ENCODE data around the gene B3GALT6.

DNA sequence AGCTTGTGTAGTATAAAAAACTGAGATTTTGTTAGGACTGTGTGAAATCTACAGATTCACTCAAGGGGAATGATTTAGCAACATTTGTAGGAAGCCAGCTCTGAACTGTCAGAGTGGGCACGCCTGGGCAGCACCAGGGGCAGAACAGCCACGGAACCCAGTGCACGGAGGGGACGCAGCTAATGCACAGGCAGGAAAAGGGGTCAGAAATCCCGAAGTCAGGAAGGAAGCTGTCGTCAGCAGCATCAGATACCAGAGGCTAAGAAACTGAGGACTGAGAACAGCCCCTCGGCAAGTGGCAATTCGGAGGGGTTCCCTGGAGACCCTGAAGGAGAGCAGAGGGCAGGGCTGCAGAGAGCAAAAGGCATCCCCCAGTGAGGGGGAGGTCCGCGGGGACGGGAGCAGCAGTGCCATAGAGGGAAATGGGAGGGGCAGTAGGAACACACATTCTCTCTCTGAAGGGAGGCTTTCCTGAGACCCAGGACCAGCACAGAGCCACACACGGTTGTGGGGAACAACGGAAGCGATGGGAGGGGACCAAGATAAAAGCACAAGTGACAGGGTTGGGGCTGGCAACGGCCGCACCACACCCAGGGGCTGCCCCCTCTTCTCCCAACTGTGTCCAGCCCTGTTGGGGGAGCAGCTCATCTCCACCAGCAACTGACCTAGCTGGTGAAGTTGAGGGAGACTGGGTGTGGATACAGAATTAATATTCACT lies 29.0 kb downstream of the B3GALT6 start:
- no peak for TF ChIP-seq FOXA1 (IDR thresholded peaks at IDR 0.05)
- TF ChIP-seq, protein P1, sequence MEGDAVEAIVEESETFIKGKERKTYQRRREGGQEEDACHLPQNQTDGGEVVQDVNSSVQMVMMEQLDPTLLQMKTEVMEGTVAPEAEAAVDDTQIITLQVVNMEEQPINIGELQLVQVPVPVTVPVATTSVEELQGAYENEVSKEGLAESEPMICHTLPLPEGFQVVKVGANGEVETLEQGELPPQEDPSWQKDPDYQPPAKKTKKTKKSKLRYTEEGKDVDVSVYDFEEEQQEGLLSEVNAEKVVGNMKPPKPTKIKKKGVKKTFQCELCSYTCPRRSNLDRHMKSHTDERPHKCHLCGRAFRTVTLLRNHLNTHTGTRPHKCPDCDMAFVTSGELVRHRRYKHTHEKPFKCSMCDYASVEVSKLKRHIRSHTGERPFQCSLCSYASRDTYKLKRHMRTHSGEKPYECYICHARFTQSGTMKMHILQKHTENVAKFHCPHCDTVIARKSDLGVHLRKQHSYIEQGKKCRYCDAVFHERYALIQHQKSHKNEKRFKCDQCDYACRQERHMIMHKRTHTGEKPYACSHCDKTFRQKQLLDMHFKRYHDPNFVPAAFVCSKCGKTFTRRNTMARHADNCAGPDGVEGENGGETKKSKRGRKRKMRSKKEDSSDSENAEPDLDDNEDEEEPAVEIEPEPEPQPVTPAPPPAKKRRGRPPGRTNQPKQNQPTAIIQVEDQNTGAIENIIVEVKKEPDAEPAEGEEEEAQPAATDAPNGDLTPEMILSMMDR (IDR thresholded peaks at IDR 0.05; ENCODE audit: low read depth, low read length, missing input control) = no peak
- no peak for TF ChIP-seq RAD21 (IDR thresholded peaks at IDR 0.05)
- TF ChIP-seq JUND (IDR thresholded peaks at IDR 0.05) = no peak
- no peak for TF ChIP-seq YY1 (IDR thresholded peaks at IDR 0.05)
- TF ChIP-seq, protein P2, sequence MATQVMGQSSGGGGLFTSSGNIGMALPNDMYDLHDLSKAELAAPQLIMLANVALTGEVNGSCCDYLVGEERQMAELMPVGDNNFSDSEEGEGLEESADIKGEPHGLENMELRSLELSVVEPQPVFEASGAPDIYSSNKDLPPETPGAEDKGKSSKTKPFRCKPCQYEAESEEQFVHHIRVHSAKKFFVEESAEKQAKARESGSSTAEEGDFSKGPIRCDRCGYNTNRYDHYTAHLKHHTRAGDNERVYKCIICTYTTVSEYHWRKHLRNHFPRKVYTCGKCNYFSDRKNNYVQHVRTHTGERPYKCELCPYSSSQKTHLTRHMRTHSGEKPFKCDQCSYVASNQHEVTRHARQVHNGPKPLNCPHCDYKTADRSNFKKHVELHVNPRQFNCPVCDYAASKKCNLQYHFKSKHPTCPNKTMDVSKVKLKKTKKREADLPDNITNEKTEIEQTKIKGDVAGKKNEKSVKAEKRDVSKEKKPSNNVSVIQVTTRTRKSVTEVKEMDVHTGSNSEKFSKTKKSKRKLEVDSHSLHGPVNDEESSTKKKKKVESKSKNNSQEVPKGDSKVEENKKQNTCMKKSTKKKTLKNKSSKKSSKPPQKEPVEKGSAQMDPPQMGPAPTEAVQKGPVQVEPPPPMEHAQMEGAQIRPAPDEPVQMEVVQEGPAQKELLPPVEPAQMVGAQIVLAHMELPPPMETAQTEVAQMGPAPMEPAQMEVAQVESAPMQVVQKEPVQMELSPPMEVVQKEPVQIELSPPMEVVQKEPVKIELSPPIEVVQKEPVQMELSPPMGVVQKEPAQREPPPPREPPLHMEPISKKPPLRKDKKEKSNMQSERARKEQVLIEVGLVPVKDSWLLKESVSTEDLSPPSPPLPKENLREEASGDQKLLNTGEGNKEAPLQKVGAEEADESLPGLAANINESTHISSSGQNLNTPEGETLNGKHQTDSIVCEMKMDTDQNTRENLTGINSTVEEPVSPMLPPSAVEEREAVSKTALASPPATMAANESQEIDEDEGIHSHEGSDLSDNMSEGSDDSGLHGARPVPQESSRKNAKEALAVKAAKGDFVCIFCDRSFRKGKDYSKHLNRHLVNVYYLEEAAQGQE (IDR thresholded peaks at IDR 0.05) = no peak
- TF ChIP-seq, protein P3, sequence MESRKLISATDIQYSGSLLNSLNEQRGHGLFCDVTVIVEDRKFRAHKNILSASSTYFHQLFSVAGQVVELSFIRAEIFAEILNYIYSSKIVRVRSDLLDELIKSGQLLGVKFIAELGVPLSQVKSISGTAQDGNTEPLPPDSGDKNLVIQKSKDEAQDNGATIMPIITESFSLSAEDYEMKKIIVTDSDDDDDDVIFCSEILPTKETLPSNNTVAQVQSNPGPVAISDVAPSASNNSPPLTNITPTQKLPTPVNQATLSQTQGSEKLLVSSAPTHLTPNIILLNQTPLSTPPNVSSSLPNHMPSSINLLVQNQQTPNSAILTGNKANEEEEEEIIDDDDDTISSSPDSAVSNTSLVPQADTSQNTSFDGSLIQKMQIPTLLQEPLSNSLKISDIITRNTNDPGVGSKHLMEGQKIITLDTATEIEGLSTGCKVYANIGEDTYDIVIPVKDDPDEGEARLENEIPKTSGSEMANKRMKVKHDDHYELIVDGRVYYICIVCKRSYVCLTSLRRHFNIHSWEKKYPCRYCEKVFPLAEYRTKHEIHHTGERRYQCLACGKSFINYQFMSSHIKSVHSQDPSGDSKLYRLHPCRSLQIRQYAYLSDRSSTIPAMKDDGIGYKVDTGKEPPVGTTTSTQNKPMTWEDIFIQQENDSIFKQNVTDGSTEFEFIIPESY (IDR thresholded peaks at IDR 0.05) = no peak
- no peak for TF ChIP-seq EGR1 (IDR thresholded peaks at IDR 0.05; ENCODE audit: low read depth in 2 of 2)
